ENCODE data around the gene EFHC1. TPM values are rescaled to one million over a fixed set of nuclear protein-coding genes. Genes with fewer than 3 reads are reported as not detected.

The EFHC1 gene
- total RNA-seq, 2 donors from 2014 or later, result 3.1 to 3.7 TPM

Other genes with a start within 250 kb of the EFHC1 start
- gene IL17A, start 234.0 kb upstream of the EFHC1 start, total RNA-seq, result 100 to 1,000 TPM in 1 of 2 donors, 10 to 100 TPM in 1; 45.4 to 141 TPM
- gene IL17F, start 175.8 kb upstream of the EFHC1 start, total RNA-seq, result 1,000 to 10,000 TPM in 1 of 2 donors, 100 to 1,000 TPM in 1; 295 to 3,317 TPM
- 100 to 1,000 TPM; 141 to 247 TPM for gene MCM3, start 135.6 kb upstream of the EFHC1 start, total RNA-seq
- gene PAQR8, start 58.2 kb upstream of the EFHC1 start, total RNA-seq, result 1 to 10 TPM; 5.7 to 9.2 TPM
- 1 to 10 TPM; 1.7 to 5.4 TPM for gene TRAM2, start 156.7 kb downstream of the EFHC1 start, total RNA-seq

Measured in activated T-helper 17 cell treated with anti-CD3 and anti-CD28 coated beads, Interleukin-2, amount 50 U/mL, for 72 hours (primary cell).